ENCODE results near the gene HNRNPLL.
"Not testable (repeated sequence)": the region's sequence is repeated elsewhere in the genome, so short reads cannot be mapped to it uniquely, and the experiment has no call there.

Gene HNRNPLL

DNA sequence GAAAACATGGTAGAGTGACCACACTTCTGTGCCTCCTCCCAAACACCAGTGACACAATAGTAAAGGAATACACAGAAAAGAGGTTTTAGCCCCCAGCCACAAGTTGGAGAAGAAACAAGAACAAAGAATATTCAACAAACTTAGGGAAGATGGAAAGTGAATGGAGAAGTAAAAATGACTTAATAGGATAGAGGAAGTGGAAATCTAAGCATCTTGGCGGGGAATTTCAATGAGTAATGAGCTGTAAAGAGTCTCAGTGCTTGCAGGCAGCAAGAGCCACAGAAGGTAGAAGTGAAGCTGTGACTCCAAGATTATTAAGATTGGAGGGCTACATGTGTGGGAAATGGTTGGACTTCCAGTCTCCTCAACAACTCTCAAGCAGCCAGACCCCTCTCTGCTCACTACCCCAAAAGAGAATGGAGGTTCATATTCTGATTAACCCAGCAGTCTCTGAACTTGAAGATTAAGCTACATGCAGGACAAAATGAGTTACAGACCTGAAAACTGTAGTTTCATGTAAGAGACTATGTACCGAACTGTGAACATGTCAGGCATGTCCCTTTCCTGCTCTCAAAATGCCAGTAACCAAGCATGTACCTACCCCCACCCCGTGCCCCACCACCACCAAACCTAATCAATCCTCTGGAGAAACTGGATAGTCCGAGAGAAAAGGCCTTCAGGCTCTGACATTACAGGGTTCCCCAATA is 16.9 kb upstream of the HNRNPLL start:
- peak; percentile 65 to 82 for DNase-seq

- DNase-seq, result no peak
These were observed 14.6 kb upstream of the HNRNPLL start for GRCh38 chr2:38617301-38617700.

DNA sequence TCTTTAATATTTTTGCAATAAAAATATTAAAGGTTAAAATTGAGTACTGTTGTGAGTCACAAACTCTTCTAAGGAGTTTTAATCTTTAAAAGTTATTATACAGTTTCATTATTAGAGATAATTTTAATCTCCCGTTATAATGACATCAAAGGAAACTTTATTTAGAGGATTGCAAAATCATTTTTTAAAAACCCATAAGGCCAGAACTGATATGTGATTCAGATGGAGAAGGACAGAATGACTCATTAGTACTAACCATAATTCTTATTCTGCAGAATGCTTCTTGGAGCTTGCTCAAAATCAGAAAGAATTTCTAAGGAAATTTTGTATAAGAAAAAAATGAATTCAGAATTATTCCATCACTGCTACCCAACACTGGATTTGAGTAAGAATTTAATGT is 12.5 kb upstream of the HNRNPLL start:
- DNase-seq, result no peak

- DNase-seq, result no peak
These were observed 11.1 kb upstream of the HNRNPLL start for GRCh38 chr2:38613849-38614213.

DNA sequence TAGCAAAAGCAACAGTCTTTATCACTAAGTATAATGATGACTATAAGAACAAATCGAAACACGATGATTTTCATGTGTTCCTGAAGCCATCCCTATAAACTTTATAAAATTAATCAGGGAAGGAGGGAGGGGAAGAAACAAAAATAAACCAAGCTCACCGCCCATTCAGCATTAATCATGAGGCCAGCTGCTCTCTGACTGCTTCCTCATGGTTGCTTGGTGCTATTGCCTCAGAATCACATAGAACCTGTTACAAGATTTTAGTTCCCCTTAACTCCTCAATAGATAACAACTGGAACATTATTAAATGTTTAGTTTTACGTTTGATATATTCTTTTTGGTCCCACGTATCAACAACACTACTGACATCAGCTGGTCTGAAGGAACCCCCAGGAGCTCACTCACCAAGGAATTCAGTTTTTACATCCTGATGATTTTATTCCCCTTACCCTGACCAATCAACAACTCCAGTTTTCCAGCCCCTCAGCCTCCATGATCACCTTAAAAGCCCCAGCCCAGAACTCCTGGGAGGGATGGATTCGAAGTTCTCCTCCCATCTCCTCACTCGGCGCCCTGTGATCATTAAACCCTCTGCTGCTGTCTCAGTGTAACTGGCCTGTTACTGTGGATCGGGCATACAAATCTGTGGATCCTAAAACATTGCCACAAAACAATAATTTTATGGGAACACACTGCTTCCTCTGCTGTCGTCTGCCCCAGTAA is 10.6 kb upstream of the HNRNPLL start:
- DNase-seq, result peak; percentile 42 to 64

- no peak for DNase-seq
These were observed 8.4 kb upstream of the HNRNPLL start for GRCh38 chr2:38610851-38611801.

DNA sequence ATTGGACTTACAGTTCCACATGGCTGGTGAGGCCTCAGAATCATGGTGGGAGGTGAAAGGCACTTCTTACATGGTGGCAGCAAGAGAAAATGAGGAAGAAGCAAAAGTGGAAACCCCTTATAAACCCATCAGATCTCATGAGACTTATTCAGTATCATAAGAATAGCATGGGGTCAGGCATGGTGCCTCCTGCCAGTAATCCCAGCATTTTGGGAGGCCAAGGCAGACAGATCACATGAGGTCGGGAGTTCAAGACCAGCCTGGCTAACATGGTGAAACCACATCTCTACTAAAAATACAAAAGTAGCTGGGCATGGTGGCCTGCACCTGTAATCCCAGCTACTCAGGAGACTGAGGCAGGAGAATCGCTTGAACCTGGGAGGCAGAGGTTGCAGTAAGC is 6.5 kb upstream of the HNRNPLL start:
- DNase-seq, result not testable (repeated sequence)

DNA sequence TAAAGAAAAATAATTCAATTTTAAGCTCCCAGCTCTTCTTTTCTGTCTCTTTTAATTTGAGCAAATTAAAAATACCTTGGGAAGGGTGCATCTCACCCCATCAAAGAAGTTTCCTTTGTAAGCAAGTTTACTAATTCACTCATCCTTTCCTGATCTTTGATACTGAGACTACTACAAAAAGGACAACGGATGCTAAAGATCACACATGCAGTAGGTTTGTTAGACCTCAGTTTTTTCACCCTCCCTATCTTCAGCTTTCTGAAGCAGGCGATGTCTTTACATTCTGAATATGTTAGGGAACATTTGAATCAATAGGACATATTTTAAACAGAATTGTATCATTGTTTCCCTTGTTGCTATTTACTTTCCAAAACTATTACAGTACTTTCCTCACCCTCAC is 6.0 kb upstream of the HNRNPLL start:
- DNase-seq, result no peak

DNA sequence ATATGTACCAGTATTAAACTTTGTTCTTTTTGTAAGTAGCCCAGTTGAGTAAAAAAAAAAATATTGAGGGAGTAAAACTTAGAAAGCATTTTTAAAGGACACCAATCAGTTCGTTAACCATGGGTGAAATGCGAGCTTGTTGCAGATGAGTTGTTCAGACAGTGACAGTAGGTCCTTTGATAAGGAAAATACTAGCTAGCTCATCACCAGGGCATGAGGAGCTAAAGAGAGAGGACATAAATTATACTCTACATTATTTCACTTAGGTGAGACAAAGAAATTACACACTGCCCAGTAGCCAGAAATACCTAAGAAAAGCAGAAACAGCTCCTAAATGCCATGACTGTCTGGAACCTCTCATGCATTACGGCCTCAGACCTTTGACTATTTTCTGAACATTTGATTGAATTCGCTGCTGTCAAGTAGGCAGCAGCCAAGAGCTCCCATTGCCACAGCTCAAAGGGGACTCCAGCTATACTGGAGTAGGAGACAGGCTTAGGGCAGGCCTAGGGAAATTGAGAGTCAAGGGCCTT is 2.6 kb upstream of the HNRNPLL start:
- no peak for DNase-seq

DNA sequence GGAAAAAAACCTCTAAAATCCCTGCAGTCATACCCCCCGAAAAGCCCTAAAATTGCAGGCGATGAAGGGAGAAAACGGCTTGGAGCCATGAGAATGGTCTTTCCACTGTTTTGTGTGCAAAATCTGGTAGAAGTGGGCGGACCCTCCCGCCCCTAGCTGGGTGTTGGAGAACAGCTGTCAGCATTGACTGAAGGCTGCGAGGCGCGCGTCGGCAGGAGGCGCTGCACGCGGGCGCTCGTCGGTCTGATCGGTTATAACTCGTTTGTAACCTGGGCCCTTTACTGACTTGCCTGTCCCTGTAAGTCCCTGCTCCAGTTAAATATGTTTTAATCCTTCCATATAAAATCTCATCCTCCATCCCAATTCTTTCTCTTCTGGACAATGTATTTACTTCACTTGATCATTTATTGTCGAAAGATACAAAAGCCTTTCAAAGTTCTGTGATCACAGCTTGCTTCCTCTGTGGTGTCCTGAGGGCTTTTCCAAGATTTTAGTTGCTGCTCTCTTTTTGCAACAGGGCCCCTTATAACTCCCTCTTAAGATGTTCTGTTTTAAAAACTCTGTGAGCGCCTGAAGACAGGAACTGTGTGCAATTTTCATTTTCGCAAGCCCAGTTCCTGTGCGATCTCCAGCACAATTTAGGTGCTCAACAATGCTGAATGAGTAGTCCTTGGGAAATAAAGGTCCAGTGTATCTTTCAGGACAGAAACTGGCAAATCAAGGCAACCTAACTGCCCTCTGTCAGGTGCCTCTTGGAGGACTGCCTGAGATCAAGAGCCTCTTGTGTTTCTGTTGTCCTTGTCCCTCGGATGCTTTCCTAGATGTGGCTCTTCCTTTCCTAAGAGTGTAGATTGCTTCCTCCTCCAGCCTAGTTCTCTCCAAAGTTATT is 918 bp upstream of the HNRNPLL start:
- DNase-seq, result peak; percentile 15 to 39

DNA sequence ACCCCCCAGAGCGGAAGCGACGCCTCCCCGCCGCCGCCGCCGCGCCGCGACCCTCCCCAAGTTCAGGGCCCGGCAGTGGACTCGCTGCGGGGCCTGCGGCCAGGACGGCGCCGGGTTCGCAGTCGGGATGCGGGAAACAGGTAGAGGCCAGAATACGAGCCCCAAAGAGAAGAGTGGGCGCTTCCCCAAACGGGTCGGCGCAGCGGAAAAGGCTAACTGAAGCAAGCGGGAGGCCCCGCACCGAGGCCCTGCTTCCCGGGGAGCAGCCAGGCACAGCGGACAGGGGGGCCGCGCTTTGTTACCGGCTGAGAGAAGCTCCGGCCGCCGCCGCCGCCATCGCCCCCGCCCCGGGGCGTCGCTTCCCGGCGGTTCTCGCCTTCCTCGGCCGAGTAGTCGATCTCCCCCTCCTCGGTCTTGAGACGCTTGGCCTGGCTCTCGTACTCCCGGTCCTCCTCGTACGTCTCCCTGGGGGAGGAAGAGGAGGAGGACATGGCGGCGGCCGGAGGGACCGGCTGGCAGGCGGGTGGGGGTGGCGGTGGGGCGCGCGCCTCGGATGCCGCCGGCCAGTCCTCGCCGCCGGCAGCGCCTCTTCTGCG is 494 bp downstream of the HNRNPLL start:
- no peak for DNase-seq

- DNase-seq, result no peak
These were observed 1.1 kb downstream of the HNRNPLL start for GRCh38 chr2:38601463-38602135.

GRCh38 chr2:38600921-38601455 is 1.7 kb downstream of the HNRNPLL start:
- no peak for DNase-seq

GRCh38 chr2:38600242-38600891 is 2.4 kb downstream of the HNRNPLL start:
- DNase-seq, result no peak

DNA sequence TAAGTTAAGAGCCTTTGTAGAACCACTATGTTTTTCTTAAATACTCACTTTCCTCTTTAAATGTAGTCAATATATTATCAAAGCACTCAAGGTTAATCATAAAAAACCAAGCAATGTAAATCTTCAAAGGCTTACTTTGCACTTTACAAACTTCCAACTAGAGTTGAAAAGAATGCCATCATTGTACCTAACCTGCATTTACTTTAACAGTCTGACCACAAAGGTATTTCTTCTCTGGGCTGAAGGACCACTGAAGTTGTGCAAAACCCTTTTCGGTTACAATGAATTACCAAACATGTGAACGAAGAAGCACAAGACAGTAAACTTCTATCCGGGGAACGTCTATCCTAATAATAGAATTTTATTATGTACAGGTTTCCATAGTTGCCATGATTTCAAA is 3.0 kb downstream of the HNRNPLL start:
- DNase-seq, result no peak

GRCh38 chr2:38598991-38599295 is 3.8 kb downstream of the HNRNPLL start:
- no peak for DNase-seq

DNA sequence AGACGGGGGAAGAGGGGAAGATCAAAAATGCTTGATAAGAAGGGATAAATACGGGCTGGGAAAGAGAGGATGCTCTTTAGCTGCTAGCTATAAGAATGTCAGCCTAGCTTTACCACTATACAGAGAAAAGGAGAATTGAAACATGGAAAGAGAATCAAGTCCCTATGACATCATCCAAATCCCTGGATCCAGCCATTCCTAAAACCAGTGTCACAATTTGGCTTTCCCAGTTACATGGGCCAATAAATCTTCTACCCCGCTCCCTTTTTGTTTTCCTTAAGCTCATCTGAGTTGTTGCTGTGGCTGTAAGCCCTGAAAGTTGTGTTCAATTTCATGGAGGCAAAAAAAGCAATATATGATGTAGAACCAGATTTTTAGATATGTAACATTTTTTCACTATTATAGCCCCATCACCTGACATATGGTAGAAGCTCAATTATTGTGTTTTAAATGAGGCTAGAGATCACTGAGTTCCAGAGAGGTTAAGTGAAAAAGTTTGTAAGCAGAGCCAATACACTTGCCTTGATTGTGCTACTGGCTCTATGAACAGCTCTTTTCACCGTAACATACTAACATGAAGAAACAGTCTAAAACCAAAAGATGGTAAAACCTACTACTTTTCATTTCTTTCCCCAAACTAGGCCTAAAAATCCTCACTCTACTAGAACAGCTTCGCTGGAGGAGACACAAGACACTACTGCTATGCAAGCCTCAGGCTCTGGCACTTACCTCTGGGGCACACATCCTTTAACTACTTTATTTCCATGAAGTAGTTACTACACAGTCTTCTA is 4.3 kb downstream of the HNRNPLL start:
- no peak for DNase-seq

- no peak for DNase-seq
These were observed 5.6 kb downstream of the HNRNPLL start for GRCh38 chr2:38597115-38597514.

- no peak for DNase-seq
These were observed 6.5 kb downstream of the HNRNPLL start for GRCh38 chr2:38596229-38596628.

DNA sequence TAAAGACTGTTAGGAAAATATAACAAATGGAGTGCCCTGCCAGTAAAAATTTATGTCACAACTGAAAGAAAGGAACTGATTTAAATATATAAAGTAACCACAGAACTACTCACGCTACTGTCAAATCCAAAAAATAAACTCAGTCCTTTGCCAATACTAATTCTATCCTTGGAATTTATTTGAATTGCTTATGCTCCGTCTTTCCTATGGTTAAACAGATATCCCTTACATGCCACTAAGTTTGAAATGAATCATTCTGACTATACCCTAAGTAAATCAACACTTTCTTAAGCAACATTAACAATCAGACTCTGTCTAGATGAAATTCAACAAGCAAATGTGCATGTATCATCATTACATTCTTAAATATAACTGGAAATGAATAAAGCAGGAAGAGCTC is 9.8 kb downstream of the HNRNPLL start:
- no peak for DNase-seq
